Panc1 (cell line): Measurements from ENCODE around the gene SNRPA. TPM values are rescaled to one million over a fixed set of nuclear protein-coding genes. Genes with fewer than 3 reads are reported as not detected.

Experiments used
- ATAC-seq: fragments of 200-7000 bp; cut with Tn5 transposase; 2 replicates; pipeline ENCODE4 v1.9.1; 2020; ENCODE audit warnings: mild to moderate bottlenecking, moderate library complexity
- BruUV-seq: library from RNA; stranded (reverse); fragments of 400-500 nt; replicated peaks from 2 replicates; lab custom pipeline; 2021; lab: Mats Ljungman, UMichigan
- CTCF ChIA-PET: fragments of 300-600 bp; sonication (Branson Sonifier 250); formaldehyde crosslinking; loops from one replicate; lab custom pipeline; 2022; ENCODE audit warnings: antibody characterized with exemption; lab: Charles Lee
- POLR2A ChIA-PET: fragments of 300-600 bp; sonication (Branson Sonifier 250); formaldehyde crosslinking; loops from one replicate; lab custom pipeline; 2022; ENCODE audit warnings: antibody characterized with exemption; lab: Charles Lee
- DNase-seq: peaks from one replicate; pipeline ENCODE4 v3.0.0-alpha.2; 2010; ENCODE audit warnings: low read depth, low spot score
- H3K27ac ChIP-seq: 2 replicates; pipeline ENCODE4 v1.5.1; 2011; ENCODE audit warnings: mild to moderate bottlenecking, low read length, inconsistent platforms
- H3K27me3 ChIP-seq: fragments of 200-500 bp; sonication (Bioruptor generic); 2 replicates; pipeline ENCODE4 v1.6.0; 2014; ENCODE audit warnings: low read length, inconsistent platforms; ENCODE audit not compliant: control insufficient read depth, insufficient read depth
- H3K36me3 ChIP-seq: fragments of 200-500 bp; sonication (Bioruptor generic); 2 replicates; pipeline ENCODE4 v1.5.1; 2014; ENCODE audit warnings: inconsistent platforms, mild to moderate bottlenecking, low read length, moderate library complexity; ENCODE audit not compliant: control insufficient read depth, insufficient read depth
- H3K4me1 ChIP-seq: 2 replicates; pipeline ENCODE4 v1.5.1; 2011; ENCODE audit warnings: inconsistent platforms, mild to moderate bottlenecking, low read length, moderate library complexity; ENCODE audit not compliant: control insufficient read depth, insufficient read depth
- H3K4me3 ChIP-seq, 2 experiments: 2 replicates each; pipeline ENCODE4 v1.5.1; 2011 to 2012; ENCODE audit warnings: low read depth in 2 of 2, low read length in 2 of 2, mild to moderate bottlenecking in 2 of 2, inconsistent platforms in 1 of 2, moderate library complexity in 1 of 2
- H3K9me3 ChIP-seq: fragments of 200-500 bp; sonication (Bioruptor generic); 2 replicates; pipeline ENCODE4 v1.5.1; 2014; ENCODE audit warnings: low read depth, mild to moderate bottlenecking, inconsistent platforms, low read length, moderate library complexity; ENCODE audit not compliant: control insufficient read depth, insufficient read depth
- CTCF ChIP-seq: fragments of 450-650 bp; IDR thresholded peaks from 2 replicates; pipeline ENCODE4 v1.5.1; 2017; ENCODE audit warnings: mild to moderate bottlenecking
- POLR2AphosphoS5 ChIP-seq: IDR thresholded peaks from 2 replicates; pipeline ENCODE4 v1.6.1; 2012; ENCODE audit warnings: mild to moderate bottlenecking, low read depth, low read length, moderate library complexity
- SIN3A ChIP-seq: IDR thresholded peaks from 2 replicates; pipeline ENCODE4 v1.6.1; 2012; ENCODE audit warnings: low read depth, mild to moderate bottlenecking, low read length, moderate library complexity, borderline replicate concordance; ENCODE audit not compliant: insufficient read depth
- TCF7L2 ChIP-seq: IDR thresholded peaks from 2 replicates; pipeline ENCODE4 v1.6.1; 2011; ENCODE audit warnings: mild to moderate bottlenecking, low read depth, low read length, inconsistent platforms
- in situ Hi-C: cut with HindIII; loops from 2 replicates; pipeline ENCODE4 v1.10.0; 2016; ENCODE audit warnings: low sequenced_read_pairs, low pct_unique_long_range_greater_than_20kb
- intact Hi-C: fragments of 100-400 bp; cut with micrococcal nuclease; formaldehyde crosslinking; loops from one replicate; pipeline ENCODE4 v1.10.0; 2022; ENCODE audit not compliant: unreplicated experiment
- total RNA-seq: library from RNA; stranded (reverse); gene quantifications from one replicate; pipeline ENCODE4 v1.2.1, GENCODE V29; 2021; ENCODE audit not compliant: unreplicated experiment
- TF ChIP-seq, protein P1 (sequence below), 2 experiments: IDR thresholded peaks; 2 replicates each; pipeline ENCODE4 v1.6.1; 2011 to 2012; ENCODE audit warnings: low read depth in 2 of 2, control low read depth in 1 of 2, low read length in 1 of 2, mild to moderate bottlenecking in 1 of 2, moderate library complexity in 1 of 2; ENCODE audit not compliant: insufficient read depth in 1 of 2

The SNRPA gene
- total RNA-seq, 1 experiment from 2014 or later = 104 TPM

GRCh38 chr19:40719414-40719894 is 31.5 kb upstream of the SNRPA start:
- intact Hi-C loops (no loop called here), in situ Hi-C loops (no loop called here)
- BruUV-seq = no TSS peak
- H3K27ac ChIP-seq = peak overlapping the region; percentile 86
- ChIA-PET CTCF (no interaction called here), POLR2A (no interaction called here)
- no peak for DNase-seq
- peaks cover 8% of the 10 kb centered on the region for H3K4me1 ChIP-seq
- no peak for TF ChIP-seq CTCF
- TF ChIP-seq TCF7L2 = no peak
- TF ChIP-seq POLR2AphosphoS5 = no peak
- TF ChIP-seq, protein P1, sequence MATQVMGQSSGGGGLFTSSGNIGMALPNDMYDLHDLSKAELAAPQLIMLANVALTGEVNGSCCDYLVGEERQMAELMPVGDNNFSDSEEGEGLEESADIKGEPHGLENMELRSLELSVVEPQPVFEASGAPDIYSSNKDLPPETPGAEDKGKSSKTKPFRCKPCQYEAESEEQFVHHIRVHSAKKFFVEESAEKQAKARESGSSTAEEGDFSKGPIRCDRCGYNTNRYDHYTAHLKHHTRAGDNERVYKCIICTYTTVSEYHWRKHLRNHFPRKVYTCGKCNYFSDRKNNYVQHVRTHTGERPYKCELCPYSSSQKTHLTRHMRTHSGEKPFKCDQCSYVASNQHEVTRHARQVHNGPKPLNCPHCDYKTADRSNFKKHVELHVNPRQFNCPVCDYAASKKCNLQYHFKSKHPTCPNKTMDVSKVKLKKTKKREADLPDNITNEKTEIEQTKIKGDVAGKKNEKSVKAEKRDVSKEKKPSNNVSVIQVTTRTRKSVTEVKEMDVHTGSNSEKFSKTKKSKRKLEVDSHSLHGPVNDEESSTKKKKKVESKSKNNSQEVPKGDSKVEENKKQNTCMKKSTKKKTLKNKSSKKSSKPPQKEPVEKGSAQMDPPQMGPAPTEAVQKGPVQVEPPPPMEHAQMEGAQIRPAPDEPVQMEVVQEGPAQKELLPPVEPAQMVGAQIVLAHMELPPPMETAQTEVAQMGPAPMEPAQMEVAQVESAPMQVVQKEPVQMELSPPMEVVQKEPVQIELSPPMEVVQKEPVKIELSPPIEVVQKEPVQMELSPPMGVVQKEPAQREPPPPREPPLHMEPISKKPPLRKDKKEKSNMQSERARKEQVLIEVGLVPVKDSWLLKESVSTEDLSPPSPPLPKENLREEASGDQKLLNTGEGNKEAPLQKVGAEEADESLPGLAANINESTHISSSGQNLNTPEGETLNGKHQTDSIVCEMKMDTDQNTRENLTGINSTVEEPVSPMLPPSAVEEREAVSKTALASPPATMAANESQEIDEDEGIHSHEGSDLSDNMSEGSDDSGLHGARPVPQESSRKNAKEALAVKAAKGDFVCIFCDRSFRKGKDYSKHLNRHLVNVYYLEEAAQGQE (IDR thresholded peaks at IDR 0.05; ENCODE audit: insufficient read depth in 1 of 2, low read depth in 2 of 2, low read length in 1 of 2) = no peak
- no peak for TF ChIP-seq SIN3A
- ATAC-seq = no peak
- H3K9me3 ChIP-seq = no peaks in the 10 kb centered on the region
- peaks cover 3% of the 10 kb centered on the region; the same call in 1 of the 2 replicates for H3K36me3 ChIP-seq
- peak overlapping the region; percentile 65 to 77 for H3K4me3 ChIP-seq
- no peaks in the 10 kb centered on the region for H3K27me3 ChIP-seq

GRCh38 chr19:40721140-40721486 is 29.9 kb upstream of the SNRPA start:
- BruUV-seq = no TSS peak
- peaks cover 3% of the 10 kb centered on the region; the same call in 1 of the 2 replicates for H3K36me3 ChIP-seq
- no peaks in the 10 kb centered on the region for H3K9me3 ChIP-seq
- intact Hi-C loops (no loop called here), in situ Hi-C loops (no loop called here)
- ChIA-PET POLR2A (no interaction called here), CTCF (interaction anchor here (0.6 kb wide), 1 partner anchor 28 kb away, joined by 3 read pairs; no protein-coding TSS in a partner anchor)
- H3K4me1 ChIP-seq = no peaks in the 10 kb centered on the region; the same call in 1 of the 2 replicates
- no peaks in the 10 kb centered on the region for H3K27me3 ChIP-seq
- DNase-seq = no peak
- no peak overlapping the region for H3K4me3 ChIP-seq
- ATAC-seq = no peak
- TF ChIP-seq, protein P1 (IDR thresholded peaks at IDR 0.05; ENCODE audit: insufficient read depth in 1 of 2, low read depth in 2 of 2, low read length in 1 of 2) = no peak
- TF ChIP-seq CTCF = no peak
- no peak for TF ChIP-seq SIN3A
- TF ChIP-seq POLR2AphosphoS5 = no peak
- TF ChIP-seq TCF7L2 = no peak
- no peak overlapping the region for H3K27ac ChIP-seq
